ENCODE data around the gene ANKHD1.
"Not testable (repeated sequence)": the region's sequence is repeated elsewhere in the genome, so short reads cannot be mapped to it uniquely, and the experiment has no call there.

ANKHD1 gene

GRCh38 chr5:140372971-140373487 is 28.6 kb upstream of the ANKHD1 start:
- DNase-seq (ENCODE audit: low read depth, low spot score), result peak; percentile 88

- DNase-seq (ENCODE audit: low read depth, low spot score), result no peak
Measured at GRCh38 chr5:140381351-140381750, 20.3 kb upstream of the ANKHD1 start.

- DNase-seq (ENCODE audit: low read depth, low spot score), result no peak
Measured at GRCh38 chr5:140381972-140382371, 19.7 kb upstream of the ANKHD1 start.

GRCh38 chr5:140382866-140383265 is 18.8 kb upstream of the ANKHD1 start:
- DNase-seq (ENCODE audit: low read depth, low spot score), result no peak

GRCh38 chr5:140383300-140383699 is 18.3 kb upstream of the ANKHD1 start:
- DNase-seq (ENCODE audit: low read depth, low spot score), result no peak

GRCh38 chr5:140388052-140388451 is 13.6 kb upstream of the ANKHD1 start:
- DNase-seq (ENCODE audit: low read depth, low spot score), result no peak

GRCh38 chr5:140391312-140391711 is 10.3 kb upstream of the ANKHD1 start:
- no peak for DNase-seq (ENCODE audit: low read depth, low spot score)

- no peak for DNase-seq (ENCODE audit: low read depth, low spot score)
Measured at GRCh38 chr5:140391732-140392131, 9.9 kb upstream of the ANKHD1 start.

- DNase-seq (ENCODE audit: low read depth, low spot score), result no peak
Measured at GRCh38 chr5:140393738-140394137, 7.9 kb upstream of the ANKHD1 start.

GRCh38 chr5:140398379-140398811 is 3.2 kb upstream of the ANKHD1 start:
- no peak for DNase-seq (ENCODE audit: low read depth, low spot score)

GRCh38 chr5:140399979-140400729 is 1.5 kb upstream of the ANKHD1 start:
- DNase-seq (ENCODE audit: low read depth, low spot score), result no peak

- peak; percentile 99 for DNase-seq (ENCODE audit: low read depth, low spot score)
Measured at GRCh38 chr5:140400730-140401361, 787 bp upstream of the ANKHD1 start.

- peak; percentile 85 for DNase-seq (ENCODE audit: low read depth, low spot score)
Measured at GRCh38 chr5:140402258-140403074, 833 bp downstream of the ANKHD1 start.

GRCh38 chr5:140403613-140404012 is 2.0 kb downstream of the ANKHD1 start:
- DNase-seq (ENCODE audit: low read depth, low spot score), result no peak

GRCh38 chr5:140408750-140409241 is 7.2 kb downstream of the ANKHD1 start:
- DNase-seq (ENCODE audit: low read depth, low spot score), result no peak

GRCh38 chr5:140413230-140413629 is 11.6 kb downstream of the ANKHD1 start:
- no peak for DNase-seq (ENCODE audit: low read depth, low spot score)

- no peak for DNase-seq (ENCODE audit: low read depth, low spot score)
Measured at GRCh38 chr5:140417235-140417634, 15.6 kb downstream of the ANKHD1 start.

GRCh38 chr5:140418862-140419520 is 17.4 kb downstream of the ANKHD1 start:
- no peak for DNase-seq (ENCODE audit: low read depth, low spot score)

- no peak for DNase-seq (ENCODE audit: low read depth, low spot score)
Measured at GRCh38 chr5:140420226-140420570, 18.6 kb downstream of the ANKHD1 start.

- DNase-seq (ENCODE audit: low read depth, low spot score), result no peak
Measured at GRCh38 chr5:140420665-140421361, 19.2 kb downstream of the ANKHD1 start.

GRCh38 chr5:140421375-140421774 is 19.7 kb downstream of the ANKHD1 start:
- DNase-seq (ENCODE audit: low read depth, low spot score), result not testable (repeated sequence)
